ENCODE measurements around the gene ZNF200. TPM values are rescaled to one million over a fixed set of nuclear protein-coding genes. Genes with fewer than 3 reads are reported as not detected.

Gene ZNF200
- total RNA-seq, 1 donor from 2014 or later, result 9.0 TPM

DNA sequence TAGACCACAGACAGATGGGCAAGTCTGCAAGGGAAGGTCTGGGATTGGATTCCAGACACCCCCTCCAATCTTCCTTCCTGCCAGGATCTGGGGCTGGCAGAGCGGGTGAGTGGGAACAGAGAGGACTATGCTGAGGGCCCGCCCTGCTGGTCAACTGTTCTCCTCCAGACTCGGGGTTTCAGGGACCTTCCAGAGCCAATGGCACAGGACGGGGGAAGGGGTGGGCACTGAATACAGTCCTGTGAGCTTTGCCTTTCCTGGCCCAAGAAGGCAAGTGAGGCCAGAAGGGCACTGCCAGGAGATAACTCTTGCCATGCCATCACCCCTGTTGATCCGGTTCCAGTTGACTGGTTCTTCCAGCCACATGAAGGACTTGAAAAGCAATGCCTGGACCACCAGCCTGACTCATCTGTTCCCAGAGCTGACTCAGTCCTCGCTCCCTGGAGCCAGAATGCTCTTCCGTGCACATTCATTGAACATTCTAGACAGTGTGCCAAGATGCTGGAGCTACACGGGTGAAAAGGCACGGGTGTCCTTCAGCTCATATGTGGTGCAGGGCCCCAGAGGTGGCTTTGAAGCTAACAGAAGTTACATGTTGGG is 22.0 kb upstream of the ZNF200 start:
- DNase-seq (ENCODE audit: extremely low spot score, unreplicated experiment), result no peak
- no peak overlapping the region for H3K4me3 Mint-ChIP-seq (ENCODE audit: unreplicated experiment)
- no peaks in the 10 kb centered on the region for H3K27me3 Mint-ChIP-seq (ENCODE audit: unreplicated experiment)
- H3K27ac Mint-ChIP-seq (ENCODE audit: unreplicated experiment), result no peak overlapping the region
- TF ChIP-seq, protein P1, sequence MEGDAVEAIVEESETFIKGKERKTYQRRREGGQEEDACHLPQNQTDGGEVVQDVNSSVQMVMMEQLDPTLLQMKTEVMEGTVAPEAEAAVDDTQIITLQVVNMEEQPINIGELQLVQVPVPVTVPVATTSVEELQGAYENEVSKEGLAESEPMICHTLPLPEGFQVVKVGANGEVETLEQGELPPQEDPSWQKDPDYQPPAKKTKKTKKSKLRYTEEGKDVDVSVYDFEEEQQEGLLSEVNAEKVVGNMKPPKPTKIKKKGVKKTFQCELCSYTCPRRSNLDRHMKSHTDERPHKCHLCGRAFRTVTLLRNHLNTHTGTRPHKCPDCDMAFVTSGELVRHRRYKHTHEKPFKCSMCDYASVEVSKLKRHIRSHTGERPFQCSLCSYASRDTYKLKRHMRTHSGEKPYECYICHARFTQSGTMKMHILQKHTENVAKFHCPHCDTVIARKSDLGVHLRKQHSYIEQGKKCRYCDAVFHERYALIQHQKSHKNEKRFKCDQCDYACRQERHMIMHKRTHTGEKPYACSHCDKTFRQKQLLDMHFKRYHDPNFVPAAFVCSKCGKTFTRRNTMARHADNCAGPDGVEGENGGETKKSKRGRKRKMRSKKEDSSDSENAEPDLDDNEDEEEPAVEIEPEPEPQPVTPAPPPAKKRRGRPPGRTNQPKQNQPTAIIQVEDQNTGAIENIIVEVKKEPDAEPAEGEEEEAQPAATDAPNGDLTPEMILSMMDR (IDR thresholded peaks at IDR 0.05), result no peak
- no peaks in the 10 kb centered on the region for H3K9me3 Mint-ChIP-seq (ENCODE audit: unreplicated experiment)
- H3K4me1 Mint-ChIP-seq (ENCODE audit: unreplicated experiment), result no peaks in the 10 kb centered on the region
- no peaks in the 10 kb centered on the region for H3K36me3 Mint-ChIP-seq (ENCODE audit: unreplicated experiment)

GRCh38 chr16:3256146-3256865 is 21.3 kb upstream of the ZNF200 start, which contains the start of gene MEFV:
MEFV (minus strand) TSS chr16:3256633; CDS start chr16:3256587, 46 bp downstream.
- no peak for DNase-seq (ENCODE audit: extremely low spot score, unreplicated experiment)
- TF ChIP-seq, protein P1 (IDR thresholded peaks at IDR 0.05), result no peak
- Mint-ChIP-seq H3K4me3 (ENCODE audit: unreplicated experiment) (no peak within 1 kb of the TSS), H3K9me3 (ENCODE audit: unreplicated experiment) (no peaks in the 10 kb centered on the region), H3K27me3 (ENCODE audit: unreplicated experiment) (no peaks in the 10 kb centered on the region), H3K36me3 (ENCODE audit: unreplicated experiment) (no peaks in the 10 kb centered on the region), H3K27ac (ENCODE audit: unreplicated experiment) (no peak within 1 kb of the TSS), H3K4me1 (ENCODE audit: unreplicated experiment) (no peaks in the 10 kb centered on the region)

GRCh38 chr16:3254309-3254708 is 19.4 kb upstream of the ZNF200 start:
- H3K4me3 Mint-ChIP-seq (ENCODE audit: unreplicated experiment), result no peak overlapping the region

GRCh38 chr16:3252967-3253366 is 18.0 kb upstream of the ZNF200 start:
- no peak overlapping the region for H3K4me3 Mint-ChIP-seq (ENCODE audit: unreplicated experiment)
- H3K36me3 Mint-ChIP-seq (ENCODE audit: unreplicated experiment), result no peaks in the 10 kb centered on the region
- H3K27ac Mint-ChIP-seq (ENCODE audit: unreplicated experiment), result no peak overlapping the region
- H3K4me1 Mint-ChIP-seq (ENCODE audit: unreplicated experiment), result no peaks in the 10 kb centered on the region
- no peaks in the 10 kb centered on the region for H3K9me3 Mint-ChIP-seq (ENCODE audit: unreplicated experiment)
- DNase-seq (ENCODE audit: extremely low spot score, unreplicated experiment), result no peak
- H3K27me3 Mint-ChIP-seq (ENCODE audit: unreplicated experiment), result peaks cover 2% of the 10 kb centered on the region
- TF ChIP-seq, protein P1 (IDR thresholded peaks at IDR 0.05), result no peak

More at GRCh38 chr16:3254309-3254708, 19.4 kb upstream of the ZNF200 start:
- H3K4me1 Mint-ChIP-seq (ENCODE audit: unreplicated experiment), result no peaks in the 10 kb centered on the region
- no peak for DNase-seq (ENCODE audit: extremely low spot score, unreplicated experiment)
- TF ChIP-seq, protein P1 (IDR thresholded peaks at IDR 0.05), result no peak
- H3K27ac Mint-ChIP-seq (ENCODE audit: unreplicated experiment), result no peak overlapping the region
- H3K27me3 Mint-ChIP-seq (ENCODE audit: unreplicated experiment), result no peaks in the 10 kb centered on the region
- H3K9me3 Mint-ChIP-seq (ENCODE audit: unreplicated experiment), result no peaks in the 10 kb centered on the region
- H3K36me3 Mint-ChIP-seq (ENCODE audit: unreplicated experiment), result no peaks in the 10 kb centered on the region

DNA sequence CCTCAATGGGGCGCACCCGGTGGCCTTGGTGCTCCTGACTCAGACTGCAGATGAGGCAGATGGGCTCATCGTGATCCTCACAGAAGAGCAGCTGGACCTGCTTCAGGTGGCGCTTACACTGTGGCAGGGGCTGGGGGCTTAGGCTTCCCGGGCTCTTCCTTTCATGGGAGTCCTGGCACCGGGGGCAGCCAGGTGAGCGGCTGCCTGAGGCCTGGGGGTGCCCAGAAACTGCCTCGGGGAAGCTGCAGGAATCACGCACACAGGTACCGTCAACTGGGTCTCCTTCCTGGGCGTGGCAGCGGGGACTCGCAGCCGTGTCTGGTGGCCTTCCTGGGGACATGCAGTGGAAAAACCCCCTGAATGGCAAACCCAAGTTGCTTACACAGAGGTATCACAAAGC is 14.5 kb upstream of the ZNF200 start:
- no peaks in the 10 kb centered on the region for H3K4me1 Mint-ChIP-seq (ENCODE audit: unreplicated experiment)
- H3K9me3 Mint-ChIP-seq (ENCODE audit: unreplicated experiment), result no peaks in the 10 kb centered on the region
- no peaks in the 10 kb centered on the region for H3K36me3 Mint-ChIP-seq (ENCODE audit: unreplicated experiment)
- TF ChIP-seq, protein P1 (IDR thresholded peaks at IDR 0.05), result no peak
- H3K4me3 Mint-ChIP-seq (ENCODE audit: unreplicated experiment), result no peak overlapping the region
- H3K27ac Mint-ChIP-seq (ENCODE audit: unreplicated experiment), result no peak overlapping the region
- H3K27me3 Mint-ChIP-seq (ENCODE audit: unreplicated experiment), result peaks cover 10% of the 10 kb centered on the region
- no peak for DNase-seq (ENCODE audit: extremely low spot score, unreplicated experiment)
